OCI-LY7 (cell line): ENCODE data around the gene RIMBP2. TPM values are rescaled to one million over a fixed set of nuclear protein-coding genes. Genes with fewer than 3 reads are reported as not detected.

Experiments
- BruUV-seq: library from RNA; stranded (reverse); fragments of 400-500 nt; replicated peaks from 2 replicates; lab custom pipeline; 2021; lab: Mats Ljungman, UMichigan
- CTCF ChIA-PET: fragments of 300-600 bp; sonication (Branson Sonifier 250); formaldehyde crosslinking; loops from one replicate; lab custom pipeline; 2022; ENCODE audit warnings: antibody characterized with exemption; ENCODE audit not compliant: unreplicated experiment; lab: Charles Lee
- POLR2A ChIA-PET: fragments of 300-600 bp; sonication (Branson Sonifier 250); formaldehyde crosslinking; loops from one replicate; lab custom pipeline; 2022; ENCODE audit warnings: antibody characterized with exemption; lab: Charles Lee
- DNase-seq: peaks from one replicate; pipeline ENCODE4 v3.0.0-alpha.2; 2015; ENCODE audit warnings: low spot score
- H2AFZ ChIP-seq: fragments of 200-600 bp; sonication (generic), shearing (Covaris generic); 2 replicates; pipeline ENCODE4 v1.6.1; 2014; ENCODE audit warnings: mild to moderate bottlenecking, antibody characterized with exemption, low read length, moderate library complexity
- H3K27ac ChIP-seq: fragments of 200-600 bp; sonication (generic); 2 replicates; pipeline ENCODE4 v1.5.1; 2014; ENCODE audit warnings: mixed run types, low read depth, mild to moderate bottlenecking, moderate library complexity, low read length, inconsistent platforms; ENCODE audit not compliant: poor library complexity, severe bottlenecking
- H3K36me3 ChIP-seq: fragments of 200-600 bp; sonication (generic); 2 replicates; pipeline ENCODE4 v1.6.1; 2014; ENCODE audit warnings: mild to moderate bottlenecking, antibody characterized with exemption, low read length, moderate library complexity, mixed read lengths; ENCODE audit not compliant: insufficient read depth
- H3K4me1 ChIP-seq: fragments of 200-600 bp; sonication (generic); 2 replicates; pipeline ENCODE4 v1.5.1; 2014; ENCODE audit warnings: mild to moderate bottlenecking, low read length; ENCODE audit not compliant: insufficient read depth, poor library complexity, severe bottlenecking
- H3K4me2 ChIP-seq: fragments of 200-600 bp; sonication (generic); 2 replicates; pipeline ENCODE4 v1.6.1; 2014; ENCODE audit warnings: mild to moderate bottlenecking, low read length
- H3K4me3 ChIP-seq: fragments of 200-600 bp; sonication (generic); 2 replicates; pipeline ENCODE4 v1.5.1; 2014; ENCODE audit warnings: mild to moderate bottlenecking, low read depth, low read length; ENCODE audit not compliant: poor library complexity, severe bottlenecking
- H3K79me2 ChIP-seq: fragments of 200-600 bp; sonication (generic); 2 replicates; pipeline ENCODE4 v1.6.1; 2016; ENCODE audit warnings: low read depth, mild to moderate bottlenecking, low read length, moderate library complexity, mixed read lengths; ENCODE audit not compliant: insufficient read depth
- H3K9me2 ChIP-seq: fragments of 200-600 bp; sonication (generic); 2 replicates; pipeline ENCODE4 v1.6.1; 2016; ENCODE audit warnings: mild to moderate bottlenecking, low read length, mixed read lengths; ENCODE audit not compliant: insufficient read depth
- H3K9me3 ChIP-seq: fragments of 200-600 bp; sonication (generic); 2 replicates; pipeline ENCODE4 v1.6.1; 2014; ENCODE audit warnings: mild to moderate bottlenecking, mixed run types, low read length, mixed read lengths
- H4K20me1 ChIP-seq: fragments of 200-600 bp; sonication (generic); 2 replicates; pipeline ENCODE4 v1.6.1; 2014; ENCODE audit warnings: mild to moderate bottlenecking, antibody characterized with exemption, low read length, moderate library complexity, mixed read lengths; ENCODE audit not compliant: insufficient read depth
- CTCF ChIP-seq: fragments of 200-600 bp; sonication (generic); conservative IDR thresholded peaks from 2 replicates; pipeline ENCODE4 v1.5.1; 2014; ENCODE audit warnings: mild to moderate bottlenecking, antibody characterized with exemption, low read length, moderate library complexity, mixed read lengths
- EZH2phosphoT487 ChIP-seq: fragments of 200-600 bp; sonication (generic); IDR thresholded peaks from 2 replicates; pipeline ENCODE4 v1.6.1; 2018; ENCODE audit warnings: low read depth, borderline replicate concordance, mild to moderate bottlenecking, mixed run types, antibody characterized with exemption, low read length, moderate library complexity, mixed read lengths
- intact Hi-C: fragments of 100-400 bp; cut with micrococcal nuclease; formaldehyde crosslinking; loops from one replicate; pipeline ENCODE4 v1.10.0; 2022; ENCODE audit not compliant: unreplicated experiment
- total RNA-seq, 2 experiments: library from RNA; depleted of rRNA in 1 of 2; stranded (reverse); fragments of >200 nt in 1 of 2; shearing (Covaris generic) in 1 of 2; gene quantifications; 2 replicates each; pipeline ENCODE4 v1.2.3, GENCODE V29; 2014 to 2022

The RIMBP2 gene
- total RNA-seq, 2 experiments from 2014 or later: not detected

DNA sequence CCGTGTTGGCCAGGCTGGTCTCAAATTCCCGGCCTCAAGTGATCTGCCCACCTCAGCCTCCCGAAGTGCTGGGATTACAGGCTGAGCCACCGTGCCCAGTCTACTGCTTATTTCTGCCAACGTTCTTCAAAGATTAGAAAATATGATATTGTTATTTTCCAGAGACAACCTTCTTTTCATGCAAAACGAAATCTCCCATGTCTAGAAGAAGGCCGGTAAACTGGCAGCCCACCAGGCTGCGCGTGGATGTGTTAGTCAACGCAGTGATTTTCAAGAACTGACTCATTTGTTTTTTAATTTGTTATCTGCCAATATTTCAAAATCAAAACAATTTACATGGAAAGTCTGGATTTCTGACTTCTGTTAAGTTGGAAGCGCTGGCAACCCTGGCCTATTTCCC is 169.6 kb downstream of the RIMBP2 start:
- no peak for DNase-seq
- intact Hi-C loops: no loop called here
- no TSS peak for BruUV-seq

DNA sequence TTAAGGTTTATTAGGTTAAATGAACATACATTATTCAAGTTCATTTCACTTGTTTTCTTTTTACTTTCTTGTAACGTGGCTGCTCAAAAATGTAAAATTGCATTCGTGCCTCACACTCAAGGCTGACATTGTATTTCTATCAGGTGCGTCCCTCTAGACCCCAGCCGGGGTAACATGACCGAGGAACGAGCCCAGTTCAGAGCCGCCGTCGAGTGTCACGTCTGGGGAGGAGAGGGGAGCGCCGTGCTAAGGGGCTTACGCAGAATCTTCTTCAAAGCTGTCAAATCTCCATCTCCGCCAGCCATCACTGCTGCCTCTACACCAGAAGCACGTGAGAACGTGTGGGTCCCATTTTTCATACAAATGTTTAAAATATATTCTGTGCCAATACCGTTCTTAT is 170.6 kb downstream of the RIMBP2 start:
- no TSS peak for BruUV-seq
- H2AFZ ChIP-seq: no peak overlapping the region
- intact Hi-C loops: no loop called here
- no peaks in the 10 kb centered on the region for H3K4me1 ChIP-seq
- H3K4me2 ChIP-seq: no peak overlapping the region
- no peaks in the 10 kb centered on the region for H3K9me3 ChIP-seq
- no peak overlapping the region for H3K27ac ChIP-seq
- H3K36me3 ChIP-seq: no peaks in the 10 kb centered on the region
- no peak for TF ChIP-seq EZH2phosphoT487
- TF ChIP-seq CTCF: no peak
- H3K4me3 ChIP-seq: no peak overlapping the region
- ChIA-PET POLR2A (no interaction called here), CTCF (no interaction called here)
- H3K79me2 ChIP-seq: no peaks in the 10 kb centered on the region
- no peaks in the 10 kb centered on the region for H4K20me1 ChIP-seq
- no peak for DNase-seq
- H3K9me2 ChIP-seq: no peaks in the 10 kb centered on the region

More for the DNA sequence above, 169.6 kb downstream of the RIMBP2 start:
- Histone ChIP-seq H3K9me2 (no peaks in the 10 kb centered on the region), H3K27ac (no peak overlapping the region), H2AFZ (no peak overlapping the region), H3K4me2 (no peak overlapping the region), H3K9me3 (no peaks in the 10 kb centered on the region), H3K79me2 (no peaks in the 10 kb centered on the region), H3K4me3 (no peak overlapping the region), H3K36me3 (no peaks in the 10 kb centered on the region), H4K20me1 (no peaks in the 10 kb centered on the region), H3K4me1 (no peaks in the 10 kb centered on the region)
- POLR2A ChIA-PET: no interaction called here
- CTCF ChIA-PET: no interaction called here
- TF ChIP-seq CTCF (no peak), EZH2phosphoT487 (no peak)

GRCh38 chr12:130540376-130540775 is 175.7 kb downstream of the RIMBP2 start:
- Histone ChIP-seq H3K4me3 (no peak overlapping the region), H3K4me1 (no peaks in the 10 kb centered on the region), H3K9me3 (no peaks in the 10 kb centered on the region), H3K27ac (no peak overlapping the region), H3K79me2 (no peaks in the 10 kb centered on the region), H3K9me2 (no peaks in the 10 kb centered on the region), H3K36me3 (no peaks in the 10 kb centered on the region), H2AFZ (no peak overlapping the region), H3K4me2 (no peak overlapping the region), H4K20me1 (no peaks in the 10 kb centered on the region)
- TF ChIP-seq EZH2phosphoT487 (no peak), CTCF (no peak)
- ChIA-PET POLR2A (no interaction called here), CTCF (no interaction called here)
- no peak for DNase-seq
- intact Hi-C loops: no loop called here
- no TSS peak for BruUV-seq
